SIG-M5 treated with dmso at 0.1 percent for 504 hours (cell line): Measurements from ENCODE around the gene TSC22D1.

Source experiments
- DNase-seq: peaks from one replicate; lab custom pipeline; 2025; ENCODE audit not compliant: unreplicated experiment; lab: John Stamatoyannopoulos, UW

The TSC22D1 gene

GRCh38 chr13:44508562-44509077 is 67.5 kb downstream of the TSC22D1 start:
- DNase-seq, result no peak

GRCh38 chr13:44507639-44508038 is 68.5 kb downstream of the TSC22D1 start:
- no peak for DNase-seq

- no peak for DNase-seq
Observed at GRCh38 chr13:44506719-44507118, 69.4 kb downstream of the TSC22D1 start.

- DNase-seq, result no peak
Observed at GRCh38 chr13:44506251-44506650, 69.9 kb downstream of the TSC22D1 start.

- DNase-seq, result no peak
Observed at GRCh38 chr13:44504116-44504515, 72.0 kb downstream of the TSC22D1 start.

- DNase-seq, result no peak
Observed at GRCh38 chr13:44498969-44499368, 77.2 kb downstream of the TSC22D1 start.

GRCh38 chr13:44498502-44498901 is 77.6 kb downstream of the TSC22D1 start:
- DNase-seq, result no peak

GRCh38 chr13:44497801-44498200 is 78.3 kb downstream of the TSC22D1 start:
- DNase-seq, result no peak

- no peak for DNase-seq
Observed at GRCh38 chr13:44493213-44493812, 82.8 kb downstream of the TSC22D1 start.

GRCh38 chr13:44489751-44490150 is 86.4 kb downstream of the TSC22D1 start:
- peak; percentile 9 for DNase-seq

- DNase-seq, result no peak
Observed at GRCh38 chr13:44487989-44488388, 88.1 kb downstream of the TSC22D1 start.

- no peak for DNase-seq
Observed at GRCh38 chr13:44484562-44485138, 91.5 kb downstream of the TSC22D1 start.

GRCh38 chr13:44474122-44474910 is 101.8 kb downstream of the TSC22D1 start:
- DNase-seq, result no peak

- DNase-seq, result no peak
Observed at GRCh38 chr13:44471686-44472085, 104.4 kb downstream of the TSC22D1 start.

GRCh38 chr13:44470638-44471562 is 105.2 kb downstream of the TSC22D1 start:
- peak; percentile 41 for DNase-seq

GRCh38 chr13:44468874-44469273 is 107.3 kb downstream of the TSC22D1 start:
- DNase-seq, result no peak

GRCh38 chr13:44465318-44465717 is 110.8 kb downstream of the TSC22D1 start:
- no peak for DNase-seq

- DNase-seq, result no peak
Observed at GRCh38 chr13:44464471-44464870, 111.7 kb downstream of the TSC22D1 start.

- no peak for DNase-seq
Observed at GRCh38 chr13:44463759-44464158, 112.4 kb downstream of the TSC22D1 start.

GRCh38 chr13:44459674-44460073 is 116.5 kb downstream of the TSC22D1 start:
- no peak for DNase-seq
